GM12875 (cell line): ENCODE data around the gene USP6.

Experiments
- H3K4me3 ChIP-seq: one replicate; pipeline ENCODE4 v1.5.1; 2011; ENCODE audit warnings: low read depth, low read length, control low read depth
- TF ChIP-seq, protein P1 (sequence below): IDR thresholded peaks from 2 replicates; pipeline ENCODE4 v1.5.1; 2011; ENCODE audit warnings: low read depth, mild to moderate bottlenecking, control low read depth, inconsistent platforms, low read length, moderate library complexity, borderline replicate concordance; ENCODE audit not compliant: insufficient read depth

The USP6 gene

DNA sequence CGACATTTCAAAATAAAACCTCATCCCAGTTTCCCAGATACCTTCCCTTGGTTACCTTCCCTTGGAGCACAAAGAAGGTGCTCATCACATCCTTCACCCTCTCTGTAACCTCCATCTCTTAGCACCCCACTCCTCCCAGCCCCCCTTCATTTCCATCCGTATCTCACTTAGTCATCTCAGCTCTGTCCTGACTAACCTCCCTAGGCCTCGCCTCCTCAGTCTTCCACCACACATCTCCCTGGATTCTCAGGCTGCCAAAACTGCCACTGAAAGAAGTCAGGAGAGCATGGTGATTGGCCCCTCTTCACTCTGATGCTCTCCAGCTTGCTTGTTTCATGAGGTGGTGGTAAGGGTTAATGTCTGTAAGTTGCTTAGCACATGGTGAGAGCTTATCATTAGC, 35.2 kb upstream of the USP6 start:
- TF ChIP-seq, protein P1, sequence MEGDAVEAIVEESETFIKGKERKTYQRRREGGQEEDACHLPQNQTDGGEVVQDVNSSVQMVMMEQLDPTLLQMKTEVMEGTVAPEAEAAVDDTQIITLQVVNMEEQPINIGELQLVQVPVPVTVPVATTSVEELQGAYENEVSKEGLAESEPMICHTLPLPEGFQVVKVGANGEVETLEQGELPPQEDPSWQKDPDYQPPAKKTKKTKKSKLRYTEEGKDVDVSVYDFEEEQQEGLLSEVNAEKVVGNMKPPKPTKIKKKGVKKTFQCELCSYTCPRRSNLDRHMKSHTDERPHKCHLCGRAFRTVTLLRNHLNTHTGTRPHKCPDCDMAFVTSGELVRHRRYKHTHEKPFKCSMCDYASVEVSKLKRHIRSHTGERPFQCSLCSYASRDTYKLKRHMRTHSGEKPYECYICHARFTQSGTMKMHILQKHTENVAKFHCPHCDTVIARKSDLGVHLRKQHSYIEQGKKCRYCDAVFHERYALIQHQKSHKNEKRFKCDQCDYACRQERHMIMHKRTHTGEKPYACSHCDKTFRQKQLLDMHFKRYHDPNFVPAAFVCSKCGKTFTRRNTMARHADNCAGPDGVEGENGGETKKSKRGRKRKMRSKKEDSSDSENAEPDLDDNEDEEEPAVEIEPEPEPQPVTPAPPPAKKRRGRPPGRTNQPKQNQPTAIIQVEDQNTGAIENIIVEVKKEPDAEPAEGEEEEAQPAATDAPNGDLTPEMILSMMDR, result no peak
- H3K4me3 ChIP-seq, result no peak overlapping the region

DNA sequence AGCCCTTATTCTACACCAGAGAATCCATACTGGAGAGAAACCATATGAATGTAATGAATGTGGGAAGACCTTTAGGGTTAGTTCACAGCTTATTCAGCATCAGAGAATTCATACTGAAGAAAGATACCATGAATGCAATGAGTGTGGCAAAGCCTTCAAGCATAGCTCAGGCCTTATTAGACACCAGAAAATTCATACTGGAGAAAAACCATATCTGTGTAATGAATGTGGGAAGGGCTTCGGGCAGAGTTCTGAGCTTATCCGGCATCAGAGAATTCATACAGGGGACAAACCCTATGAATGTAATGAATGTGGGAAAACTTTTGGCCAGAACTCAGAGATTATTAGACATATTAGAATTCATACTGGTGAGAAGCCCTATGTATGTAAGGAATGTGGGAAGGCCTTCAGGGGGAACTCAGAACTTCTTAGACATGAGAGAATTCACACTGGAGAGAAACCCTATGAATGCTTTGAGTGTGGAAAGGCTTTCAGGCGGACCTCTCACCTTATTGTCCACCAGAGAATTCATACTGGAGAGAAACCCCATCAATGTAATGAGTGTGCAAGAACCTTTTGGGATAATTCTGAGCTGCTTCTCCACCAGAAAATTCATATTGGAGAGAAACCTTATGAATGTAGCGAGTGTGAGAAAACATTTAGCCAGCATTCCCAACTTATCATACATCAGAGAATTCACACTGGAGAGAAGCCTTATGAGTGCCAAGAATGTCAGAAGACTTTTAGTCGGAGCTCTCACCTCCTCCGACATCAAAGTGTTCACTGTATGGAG, 23.4 kb upstream of the USP6 start:
- no peak overlapping the region for H3K4me3 ChIP-seq
- TF ChIP-seq, protein P1, result no peak

DNA sequence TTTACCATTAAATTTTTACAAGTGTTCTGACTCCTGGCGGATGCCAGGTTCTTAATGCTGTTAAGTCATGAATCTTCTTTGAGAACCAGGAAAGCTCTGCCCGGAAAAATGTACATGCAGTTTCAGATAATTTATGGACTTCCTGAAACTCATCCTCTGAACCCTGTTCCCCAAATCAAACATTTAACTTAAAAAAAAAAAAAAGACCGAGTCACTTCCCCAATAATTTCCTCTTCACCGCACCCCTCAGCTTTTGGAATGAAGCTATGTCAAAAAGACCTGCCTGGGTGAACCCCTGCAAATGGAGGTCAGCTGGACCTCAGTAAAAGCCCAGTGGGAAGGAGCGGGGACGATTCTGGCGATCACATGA, 19.1 kb upstream of the USP6 start:
- no peak overlapping the region for H3K4me3 ChIP-seq
- TF ChIP-seq, protein P1, result no peak

DNA sequence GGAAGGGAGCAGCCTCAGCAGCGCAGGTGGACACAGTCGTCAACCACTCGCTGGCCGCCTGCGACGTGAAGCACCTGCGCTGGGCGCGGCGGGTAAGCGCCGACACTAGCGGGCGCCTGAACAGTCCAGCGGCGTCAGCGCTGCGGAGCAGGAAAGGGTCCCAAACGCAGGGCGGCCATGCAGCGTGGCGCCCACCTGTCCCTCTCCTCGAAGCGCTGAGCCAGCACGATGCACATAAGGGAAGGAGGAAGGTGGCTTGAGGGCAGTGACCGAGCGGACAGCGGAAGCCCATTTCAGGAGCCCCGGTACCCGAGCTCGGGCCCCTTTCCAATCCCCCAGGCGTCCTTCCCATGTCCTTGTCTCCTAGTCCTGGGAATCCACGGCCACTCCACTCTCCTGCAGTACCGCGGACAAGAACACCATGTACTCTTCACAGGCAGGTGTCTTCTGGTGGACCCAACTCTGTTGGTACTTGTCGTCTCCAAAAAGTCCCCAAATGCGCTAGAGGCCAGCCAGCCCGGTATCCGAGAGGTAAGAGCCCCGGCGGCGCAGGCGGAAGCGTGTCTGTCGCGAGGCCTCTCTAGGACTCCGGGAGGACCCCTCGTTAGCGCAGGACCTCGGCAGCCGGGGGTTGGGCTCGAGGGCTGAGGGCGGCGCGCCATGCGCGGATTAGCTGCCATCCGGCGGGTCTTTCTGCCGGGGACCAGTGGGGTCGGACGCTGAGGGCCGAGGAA, 18.6 kb upstream of the USP6 start:
- H3K4me3 ChIP-seq, result no peak overlapping the region
- TF ChIP-seq, protein P1, result no peak

DNA sequence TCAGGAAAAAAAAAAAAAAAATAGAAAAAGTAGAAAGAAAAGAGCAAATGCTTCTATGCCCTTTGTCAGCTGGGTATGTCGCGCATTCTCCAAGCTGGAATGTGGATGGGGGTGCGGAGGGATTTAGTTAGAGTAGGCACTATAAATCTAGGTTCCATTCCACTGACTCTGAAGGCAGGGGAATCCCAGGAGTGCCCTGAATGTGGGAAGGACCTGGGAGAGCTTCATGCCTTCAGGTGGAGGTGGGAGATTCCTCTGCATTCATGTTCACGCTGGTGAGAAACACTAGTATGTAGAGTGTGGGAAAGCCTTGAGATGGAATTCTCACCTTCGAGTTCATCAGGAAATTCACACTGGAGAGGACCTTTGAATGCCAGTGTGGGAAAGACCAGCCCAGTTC, 16.6 kb upstream of the USP6 start:
- TF ChIP-seq, protein P1, result no peak
- H3K4me3 ChIP-seq, result no peak overlapping the region

DNA sequence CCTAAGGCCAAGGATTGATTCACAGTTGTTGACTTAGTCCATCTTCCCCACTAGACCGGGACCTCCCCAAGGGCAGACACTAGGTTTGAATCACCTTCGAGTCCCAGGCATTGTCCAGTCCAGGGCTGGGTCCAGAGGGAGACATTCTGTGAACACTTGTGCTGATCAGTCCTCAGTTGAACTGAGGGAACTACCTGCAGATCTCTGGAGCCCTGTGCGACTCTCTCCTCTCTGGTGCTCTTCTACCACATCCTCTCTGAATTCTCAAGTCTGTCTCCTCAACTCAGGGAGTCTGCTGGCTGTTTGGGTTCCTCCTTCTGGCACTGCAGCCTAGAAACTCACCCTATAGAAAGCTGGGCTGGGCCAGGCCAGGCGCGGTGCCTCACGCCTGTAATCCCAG, 15.0 kb upstream of the USP6 start:
- TF ChIP-seq, protein P1, result no peak
- H3K4me3 ChIP-seq, result no peak overlapping the region

DNA sequence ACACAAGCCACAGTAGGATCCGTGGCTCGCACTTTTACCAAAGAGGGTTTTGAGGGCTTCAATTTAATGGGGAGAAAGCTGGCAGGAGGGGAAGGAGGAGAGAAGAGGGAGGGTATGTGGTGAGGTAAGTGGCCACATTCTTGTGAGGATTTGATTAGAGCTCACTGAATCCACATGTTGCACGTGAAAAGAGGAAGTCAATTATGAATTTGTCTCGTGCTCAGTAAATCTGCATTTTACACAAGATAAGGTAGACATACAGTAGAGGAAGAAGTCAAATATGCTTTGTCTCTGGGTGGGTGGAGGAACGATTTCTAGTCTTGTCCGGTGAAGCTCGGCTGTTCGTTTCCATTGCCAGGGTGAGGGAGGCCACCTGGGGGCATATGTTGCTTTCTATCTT, 5.0 kb upstream of the USP6 start:
- TF ChIP-seq, protein P1, result no peak
- H3K4me3 ChIP-seq, result peak overlapping the region; percentile 71
